G401 (cell line): ENCODE measurements around the gene KRTAP5-3. TPM values are rescaled to one million over a fixed set of nuclear protein-coding genes. Genes with fewer than 3 reads are reported as not detected.

Source experiments
- DNase-seq: peaks from one replicate; pipeline ENCODE4 v3.0.0-alpha.2; 2015; ENCODE audit warnings: low spot score
- in situ Hi-C: cut with HindIII; loops from 2 replicates; pipeline ENCODE4 v1.10.0; 2016; ENCODE audit warnings: low sequenced_read_pairs, mixed read lengths
- total RNA-seq: library from RNA; depleted of rRNA; stranded (reverse); fragments of >200 nt; shearing (Covaris generic); gene quantifications from 2 replicates; pipeline ENCODE4 v1.2.3, GENCODE V29; 2014; rRNA removed

Gene KRTAP5-3
- total RNA-seq, 1 experiment from 2014 or later: not detected

DNA sequence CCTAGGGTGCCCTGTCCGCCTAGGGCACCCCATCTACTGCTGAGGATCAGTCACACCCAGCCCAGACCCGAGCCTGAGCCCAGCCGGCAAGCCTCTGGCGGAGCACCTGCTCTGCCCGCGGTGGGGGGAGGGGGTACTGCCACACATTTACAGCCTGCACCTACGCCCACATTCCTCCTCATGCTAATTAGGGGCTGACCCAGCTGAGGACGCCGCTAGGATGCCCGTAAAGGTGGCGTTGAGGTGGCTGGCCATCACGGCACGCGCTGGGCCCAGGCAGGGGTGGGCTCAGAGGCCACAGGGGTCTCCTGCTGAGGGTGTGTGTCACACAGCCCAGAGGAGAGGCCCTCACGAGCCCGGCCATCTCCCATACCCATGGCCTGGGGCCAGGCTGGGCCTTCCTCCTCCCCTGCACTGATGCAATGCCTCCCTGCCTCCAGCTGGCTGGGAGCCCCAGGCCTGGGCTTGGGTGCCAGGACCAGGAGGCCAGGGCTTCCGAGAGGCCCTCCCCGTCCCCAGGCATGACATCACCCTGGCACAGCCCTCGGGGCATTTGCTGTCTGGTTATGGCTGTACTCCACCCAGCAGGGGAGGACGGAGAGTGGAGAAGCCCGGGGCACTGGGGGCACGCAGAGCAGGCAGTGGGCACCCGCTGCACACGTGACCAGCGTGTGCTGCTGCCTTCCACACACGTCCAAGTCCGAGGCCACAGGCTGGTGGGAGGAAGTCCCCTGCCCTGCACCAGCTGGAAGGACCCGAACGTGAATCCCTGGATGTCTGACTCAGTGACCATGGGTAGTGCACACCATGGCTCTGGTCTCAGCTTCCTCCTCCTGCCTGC, 48.9 kb downstream of the KRTAP5-3 start:
- in situ Hi-C loops: no loop called here
- peak; percentile 96 for DNase-seq

DNA sequence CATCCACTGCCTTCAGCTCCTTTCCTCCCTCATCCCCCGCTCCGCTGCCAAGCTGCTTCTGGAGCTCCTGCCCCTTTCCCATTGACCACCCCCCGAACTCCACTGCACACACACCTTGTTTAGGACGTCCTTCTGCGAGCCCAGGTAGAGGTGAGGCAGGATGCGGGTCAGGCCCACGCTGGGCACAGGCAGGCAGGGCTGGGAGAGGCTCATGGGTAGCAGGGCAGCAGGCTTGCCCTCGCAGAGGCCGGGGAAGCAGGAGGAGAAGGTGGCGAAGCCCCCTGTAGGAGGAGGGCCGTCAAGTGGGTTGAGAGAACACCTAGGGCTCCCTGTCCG, 49.5 kb downstream of the KRTAP5-3 start:
- peak; percentile 24 for DNase-seq
- in situ Hi-C loops: no loop called here

DNA sequence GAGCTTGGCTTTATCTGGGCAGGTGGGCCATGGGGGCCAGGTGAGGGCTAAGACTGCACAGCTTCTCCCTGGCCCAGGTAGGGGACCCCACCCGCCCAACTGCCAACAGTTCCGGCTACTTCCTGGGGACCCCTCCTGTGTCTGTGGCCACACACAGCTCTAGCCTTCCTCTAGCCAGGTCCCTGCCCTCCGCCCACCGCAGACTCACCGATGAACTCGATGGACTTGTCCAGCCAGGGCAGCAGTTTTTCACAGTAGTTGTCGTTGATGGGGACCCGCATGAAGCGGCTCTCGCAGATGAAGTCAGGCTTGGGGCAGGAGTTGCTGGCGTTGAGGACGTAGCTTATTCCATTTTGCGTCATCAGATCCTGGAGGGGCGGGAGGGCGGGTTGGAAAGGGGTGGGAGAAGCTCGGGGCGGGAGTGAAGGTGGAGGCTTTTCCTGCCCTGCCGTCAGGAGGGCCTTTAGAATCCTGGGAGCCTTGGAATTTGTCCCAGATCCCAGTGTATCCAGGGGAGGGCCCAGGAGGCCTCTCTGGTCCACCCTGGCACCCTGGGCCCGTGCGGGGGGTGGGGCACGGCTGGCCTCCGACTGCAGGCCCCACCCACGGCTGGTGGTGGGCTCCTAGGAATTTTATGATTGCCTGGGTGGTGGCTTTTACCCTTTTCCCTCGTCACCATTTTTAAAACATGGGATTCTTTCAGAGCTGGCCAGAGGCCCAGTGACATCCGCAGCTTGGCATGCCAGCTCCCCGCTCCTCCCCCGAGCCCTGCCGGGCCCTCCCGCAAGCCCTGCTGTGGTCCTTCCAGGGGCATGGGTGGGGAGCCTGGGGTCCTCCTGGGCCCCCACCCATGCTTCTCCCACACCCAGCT, 50.1 kb downstream of the KRTAP5-3 start:
- in situ Hi-C loops: no loop called here
- DNase-seq: peak; percentile 63

Other genes with a start within 250 kb of the KRTAP5-3 start
- gene BRSK2, start 218.5 kb downstream of the KRTAP5-3 start, total RNA-seq: 5.2 and 9.2 TPM in 2 replicates
- gene MOB2, start 121.7 kb downstream of the KRTAP5-3 start, total RNA-seq: 27.4 and 39.9 TPM in 2 replicates
- 1.5 and 8.9 TPM in 2 replicates for gene DUSP8, start 36.2 kb downstream of the KRTAP5-3 start, total RNA-seq
- gene KRTAP5-1, start 23.2 kb downstream of the KRTAP5-3 start, total RNA-seq: not detected in 2 replicates
- not detected in 2 replicates for gene KRTAP5-2, start 10.2 kb downstream of the KRTAP5-3 start, total RNA-seq
- not detected in 2 replicates for gene KRTAP5-4, start 13.7 kb upstream of the KRTAP5-3 start, total RNA-seq
- gene KRTAP5-5, start 21.3 kb upstream of the KRTAP5-3 start, total RNA-seq: not detected in 2 replicates
- gene KRTAP5-6, start 88.7 kb upstream of the KRTAP5-3 start, total RNA-seq: not detected in 2 replicates
- gene IFITM10, start 142.1 kb upstream of the KRTAP5-3 start, total RNA-seq: not detected in 2 replicates
- gene CTSD, start 155.5 kb upstream of the KRTAP5-3 start, total RNA-seq: 192 and 219 TPM in 2 replicates
- gene SYT8, start 226.5 kb upstream of the KRTAP5-3 start, total RNA-seq: not detected in 2 replicates
- not detected in 2 replicates for gene TNNI2, start 230.5 kb upstream of the KRTAP5-3 start, total RNA-seq
- gene LSP1, start 244.6 kb upstream of the KRTAP5-3 start, total RNA-seq: 0.20 TPM in 1 of 2 replicates, not detected in the other